Gastroesophageal sphincter (tissue), 4 donors: Measurements from ENCODE around the gene CTBP1. TPM values are rescaled to one million over a fixed set of nuclear protein-coding genes. Genes with fewer than 3 reads are reported as not detected.

ENCODE experiments used
- ATAC-seq: fragments of 150-250 bp; one replicate; pipeline ENCODE4 v1.9.1; 2016; ENCODE audit warnings: mild to moderate bottlenecking, moderate library complexity
- H3K27ac ChIP-seq, 4 donors: fragments of 200-600 bp; sonication (generic) in 3 of 4; 1 replicate in 3 of 4; 2 replicates in 1 of 4; pipeline ENCODE4 v1.5.1; 2016 to 2019
- H3K27me3 ChIP-seq: fragments of 200-600 bp; sonication (generic); one replicate; pipeline ENCODE4 v1.5.1; 2019
- H3K36me3 ChIP-seq, 2 donors: fragments of 200-600 bp; sonication (generic); one replicate each; pipeline ENCODE4 v1.5.1; 2019; ENCODE audit warnings: control low read depth in 1 of 2
- H3K4me1 ChIP-seq, 3 donors: fragments of 200-600 bp; sonication (generic); 1 replicate in 2 of 3; 2 replicates in 1 of 3; pipeline ENCODE4 v1.5.1; 2016 to 2019; ENCODE audit warnings: control low read depth in 2 of 3
- H3K4me3 ChIP-seq, 2 donors: fragments of 200-600 bp; sonication (generic); one replicate each; pipeline ENCODE4 v1.5.1; 2019; ENCODE audit warnings: mild to moderate bottlenecking in 1 of 2, moderate library complexity in 1 of 2
- H3K9me3 ChIP-seq, 3 donors: fragments of 200-600 bp; sonication (generic); one replicate each; pipeline ENCODE4 v1.5.1; 2017 to 2019; ENCODE audit warnings: control low read depth in 2 of 3
- CTCF ChIP-seq, 4 experiments: fragments of 200-600 bp in 2 of 4; fragments of 450-650 bp in 2 of 4; sonication (generic) in 1 of 4; IDR thresholded peaks; one replicate each; pipeline ENCODE4 v1.5.1; 2017 to 2019; ENCODE audit warnings: antibody characterized with exemption in 4 of 4, mild to moderate bottlenecking in 2 of 4, moderate library complexity in 2 of 4
- EP300 ChIP-seq: sonication (generic); formaldehyde crosslinking; IDR thresholded peaks from one replicate; pipeline ENCODE4 v1.6.1; 2017; ENCODE audit warnings: antibody characterized with exemption, mild to moderate bottlenecking
- POLR2A ChIP-seq, 2 donors: fragments of 450-650 bp; IDR thresholded peaks; one replicate each; pipeline ENCODE4 v1.6.1; 2017; ENCODE audit warnings: antibody characterized with exemption in 2 of 2, mild to moderate bottlenecking in 2 of 2, moderate library complexity in 1 of 2
- POLR2AphosphoS5 ChIP-seq: sonication (generic); formaldehyde crosslinking; IDR thresholded peaks from one replicate; pipeline ENCODE4 v1.6.1; 2017; ENCODE audit warnings: antibody characterized with exemption
- WGBS, 2 donors: methylation state at CpG; one replicate each; pipeline ENCODE4 v1.1.5; 2018; ENCODE audit warnings: low coverage in 1 of 2; 5-methylcytosine and 5-hydroxymethylcytosine counted together
- total RNA-seq, 4 donors: library from RNA; depleted of rRNA; stranded (reverse); fragments of >200 nt; gene quantifications; one replicate each; pipeline ENCODE4 v1.1.0, GENCODE V29; 2016

CTBP1 gene
- total RNA-seq, 4 donors from 2014 or later = 126 to 271 (median 164) TPM

- TF ChIP-seq EP300 (no peak), POLR2A (IDR thresholded peaks at IDR 0.05) (no peak), CTCF (IDR thresholded peaks at IDR 0.05) (no peak), POLR2AphosphoS5 (no peak)
- ATAC-seq = no peak
- Histone ChIP-seq H3K4me1 (peaks cover 0 to 40% (median 19%) of the 10 kb centered on the region in 3 donors), H3K4me3 (no peak overlapping the region), H3K9me3 (no peaks in the 10 kb centered on the region), H3K36me3 (peaks cover 0 to 100% of the 10 kb centered on the region in 2 donors), H3K27ac (no peak overlapping the region), H3K27me3 (no peaks in the 10 kb centered on the region)
- 78 to 92% methylated on average over 4 to 15 of the region's 23 CpGs for WGBS, 2 donors
Observed at GRCh38 chr4:1231637-1232360, 17.1 kb downstream of the CTBP1 start.

GRCh38 chr4:1230971-1231636 lies 17.8 kb downstream of the CTBP1 start:
- peaks cover 0 to 100% of the 10 kb centered on the region in 2 donors for H3K36me3 ChIP-seq
- TF ChIP-seq CTCF (IDR thresholded peaks at IDR 0.05) (no peak), POLR2AphosphoS5 (no peak), POLR2A (IDR thresholded peaks at IDR 0.05) (no peak), EP300 (no peak)
- no peaks in the 10 kb centered on the region for H3K27me3 ChIP-seq
- no peak overlapping the region for H3K4me3 ChIP-seq
- no peaks in the 10 kb centered on the region for H3K9me3 ChIP-seq
- WGBS, 2 donors = 90% methylated on average over 2 of the region's 20 CpGs; no CpG with 5 or more reads in 1 of the 2 donors
- peaks cover 0 to 45% (median 23%) of the 10 kb centered on the region in 3 donors for H3K4me1 ChIP-seq
- H3K27ac ChIP-seq = no peak overlapping the region
- ATAC-seq = no peak

- WGBS, 2 donors = 90 to 100% methylated on average over 2 to 8 of the region's 22 CpGs
- no peak for TF ChIP-seq POLR2AphosphoS5
- TF ChIP-seq CTCF (IDR thresholded peaks at IDR 0.05) = no peak
- no peak for TF ChIP-seq POLR2A (IDR thresholded peaks at IDR 0.05)
- no peak for TF ChIP-seq EP300
- H3K36me3 ChIP-seq = peaks cover 0 to 100% of the 10 kb centered on the region in 2 donors
- no peaks in the 10 kb centered on the region for H3K9me3 ChIP-seq
- peaks cover 0 to 53% (median 23%) of the 10 kb centered on the region in 3 donors for H3K4me1 ChIP-seq
- no peaks in the 10 kb centered on the region for H3K27me3 ChIP-seq
- ATAC-seq = no peak
- no peak overlapping the region for H3K4me3 ChIP-seq
- H3K27ac ChIP-seq = no peak overlapping the region
Observed at GRCh38 chr4:1230316-1230715, 18.6 kb downstream of the CTBP1 start.

- Histone ChIP-seq H3K4me1 (peaks cover 0 to 44% (median 15%) of the 10 kb centered on the region in 3 donors), H3K4me3 (no peak overlapping the region), H3K36me3 (peaks cover 0 to 100% of the 10 kb centered on the region in 2 donors), H3K27me3 (no peaks in the 10 kb centered on the region), H3K27ac (no peak overlapping the region), H3K9me3 (no peaks in the 10 kb centered on the region)
- no CpG with 5 or more reads among the region's 27 CpGs for WGBS, 2 donors
- no peak for ATAC-seq
- TF ChIP-seq POLR2AphosphoS5 (no peak), EP300 (no peak), CTCF (IDR thresholded peaks at IDR 0.05) (no peak), POLR2A (IDR thresholded peaks at IDR 0.05) (no peak)
Observed at GRCh38 chr4:1229117-1229849, 19.6 kb downstream of the CTBP1 start.
